Upper lobe of right lung (tissue), 1 donor: ENCODE measurements around the gene TMX1. TPM values are rescaled to one million over a fixed set of nuclear protein-coding genes. Genes with fewer than 3 reads are reported as not detected.

Experiments used
- ATAC-seq: fragments of 200-7000 bp; cut with Tn5 transposase; one replicate; pipeline ENCODE4 v1.9.1; 2020; ENCODE audit warnings: mild to moderate bottlenecking, moderate library complexity
- DNase-seq: peaks from one replicate; pipeline ENCODE4 v3.0.0-alpha.2; 2020
- H3K27ac ChIP-seq: fragments of 200-600 bp; one replicate; pipeline ENCODE4 v1.8.0; 2022
- H3K27me3 ChIP-seq: fragments of 200-600 bp; one replicate; pipeline ENCODE4 v1.8.0; 2022; ENCODE audit warnings: mild to moderate bottlenecking
- H3K36me3 ChIP-seq: fragments of 200-600 bp; one replicate; pipeline ENCODE4 v1.8.0; 2022
- H3K4me1 ChIP-seq: fragments of 200-600 bp; one replicate; pipeline ENCODE4 v1.8.0; 2022
- H3K4me3 ChIP-seq: fragments of 200-600 bp; one replicate; pipeline ENCODE4 v1.8.0; 2022; ENCODE audit warnings: mild to moderate bottlenecking
- H3K9me3 ChIP-seq: fragments of 200-600 bp; one replicate; pipeline ENCODE4 v1.8.0; 2022
- intact Hi-C: fragments of 100-400 bp; cut with DNase I; formaldehyde crosslinking; loops from one replicate; pipeline ENCODE4 v1.11.0; 2022
- long read RNA-seq: library from polyadenylated mRNA; unstranded; transcript quantifications from one replicate; pipeline ENCODE4 v2.0.0, GENCODE V29; 2021
- total RNA-seq: library from RNA; stranded (reverse); fragmentation: NEBNext Ultra II Directional; extraction: Animal tissue kit (Norgen Biotek cat#: 25700); gene quantifications from one replicate; pipeline ENCODE4 v1.2.1, GENCODE V29; 2021
- TF ChIP-seq, protein P1 (sequence below): fragments of 200-600 bp; IDR thresholded peaks from one replicate; pipeline ENCODE4 v1.8.0; 2022; ENCODE audit warnings: antibody characterized with exemption
- donor health status: DM: no; HTN: yes; CAD: no; lungs with severe emphysema.

TMX1 gene, protein sequence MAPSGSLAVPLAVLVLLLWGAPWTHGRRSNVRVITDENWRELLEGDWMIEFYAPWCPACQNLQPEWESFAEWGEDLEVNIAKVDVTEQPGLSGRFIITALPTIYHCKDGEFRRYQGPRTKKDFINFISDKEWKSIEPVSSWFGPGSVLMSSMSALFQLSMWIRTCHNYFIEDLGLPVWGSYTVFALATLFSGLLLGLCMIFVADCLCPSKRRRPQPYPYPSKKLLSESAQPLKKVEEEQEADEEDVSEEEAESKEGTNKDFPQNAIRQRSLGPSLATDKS
- 31.8 TPM for total RNA-seq
- long read RNA-seq, transcript TMX1-201 (8 exons, 3,995 nt) = major isoform, 111 of 119 reads
- long read RNA-seq, partial matches to known transcripts = 2 of 119 reads
- long read RNA-seq, other reads (novel, unspliced or antisense) = 6 of 119 reads

DNA sequence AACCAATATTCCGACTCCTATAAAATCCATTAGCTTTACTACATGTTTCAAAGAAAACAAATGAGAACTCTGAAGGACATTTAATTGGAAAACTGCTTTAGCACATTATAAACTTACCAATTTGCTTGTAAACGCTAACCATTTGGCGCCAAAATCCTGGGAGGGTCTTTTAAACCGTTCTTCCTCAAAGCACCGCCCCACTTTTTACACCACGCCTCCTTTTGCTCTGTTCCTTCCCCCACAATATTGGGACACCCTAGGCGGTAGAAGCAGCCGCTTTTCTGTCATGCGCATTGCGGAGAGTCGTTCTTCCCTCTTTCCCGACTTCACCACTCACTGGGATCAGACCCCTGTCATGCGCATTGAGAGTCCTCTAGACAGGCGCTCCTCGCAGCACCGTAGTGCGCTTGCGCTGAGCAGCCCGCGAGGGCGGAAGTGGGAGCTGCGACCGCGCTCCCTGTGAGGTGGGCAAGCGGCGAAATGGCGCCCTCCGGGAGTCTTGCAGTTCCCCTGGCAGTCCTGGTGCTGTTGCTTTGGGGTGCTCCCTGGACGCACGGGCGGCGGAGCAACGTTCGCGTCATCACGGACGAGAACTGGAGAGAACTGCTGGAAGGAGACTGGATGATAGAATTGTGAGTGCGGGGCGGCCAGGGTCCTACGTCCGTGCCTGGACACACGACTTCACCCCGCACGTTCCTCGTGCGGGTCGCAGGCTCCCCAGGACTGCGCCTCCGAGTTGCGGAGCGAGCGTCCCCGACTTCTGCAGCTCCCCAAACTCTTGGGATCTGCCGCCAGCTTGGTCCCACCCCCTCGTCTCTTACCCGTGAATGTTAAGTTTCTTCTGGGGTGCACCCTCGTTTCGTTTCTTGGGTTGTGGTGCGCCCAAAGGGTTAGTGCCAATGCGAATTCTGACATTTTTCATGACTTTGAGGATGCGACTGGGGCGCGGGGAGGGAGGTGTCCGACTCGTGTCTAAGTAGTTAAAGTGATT lies at the start of gene TMX1:
TSS of gene TMX1 (plus strand) at position 435 of the 991 bp plus-strand sequence. CDS start at position 481, 46 bp downstream.
- DNase-seq (peak; percentile 96), ATAC-seq (peak; percentile 99)
- intact Hi-C loops = no loop called here
- Histone ChIP-seq H3K36me3 (peaks cover 3% of the 10 kb centered on the region), H3K4me3 (peak within 1 kb of the TSS; percentile 92), H3K27ac (peak within 1 kb of the TSS; percentile 90), H3K27me3 (no peaks in the 10 kb centered on the region), H3K4me1 (peaks cover 20% of the 10 kb centered on the region), H3K9me3 (no peaks in the 10 kb centered on the region)
- TF ChIP-seq, protein P1, sequence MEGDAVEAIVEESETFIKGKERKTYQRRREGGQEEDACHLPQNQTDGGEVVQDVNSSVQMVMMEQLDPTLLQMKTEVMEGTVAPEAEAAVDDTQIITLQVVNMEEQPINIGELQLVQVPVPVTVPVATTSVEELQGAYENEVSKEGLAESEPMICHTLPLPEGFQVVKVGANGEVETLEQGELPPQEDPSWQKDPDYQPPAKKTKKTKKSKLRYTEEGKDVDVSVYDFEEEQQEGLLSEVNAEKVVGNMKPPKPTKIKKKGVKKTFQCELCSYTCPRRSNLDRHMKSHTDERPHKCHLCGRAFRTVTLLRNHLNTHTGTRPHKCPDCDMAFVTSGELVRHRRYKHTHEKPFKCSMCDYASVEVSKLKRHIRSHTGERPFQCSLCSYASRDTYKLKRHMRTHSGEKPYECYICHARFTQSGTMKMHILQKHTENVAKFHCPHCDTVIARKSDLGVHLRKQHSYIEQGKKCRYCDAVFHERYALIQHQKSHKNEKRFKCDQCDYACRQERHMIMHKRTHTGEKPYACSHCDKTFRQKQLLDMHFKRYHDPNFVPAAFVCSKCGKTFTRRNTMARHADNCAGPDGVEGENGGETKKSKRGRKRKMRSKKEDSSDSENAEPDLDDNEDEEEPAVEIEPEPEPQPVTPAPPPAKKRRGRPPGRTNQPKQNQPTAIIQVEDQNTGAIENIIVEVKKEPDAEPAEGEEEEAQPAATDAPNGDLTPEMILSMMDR = peak; percentile 10

DNA sequence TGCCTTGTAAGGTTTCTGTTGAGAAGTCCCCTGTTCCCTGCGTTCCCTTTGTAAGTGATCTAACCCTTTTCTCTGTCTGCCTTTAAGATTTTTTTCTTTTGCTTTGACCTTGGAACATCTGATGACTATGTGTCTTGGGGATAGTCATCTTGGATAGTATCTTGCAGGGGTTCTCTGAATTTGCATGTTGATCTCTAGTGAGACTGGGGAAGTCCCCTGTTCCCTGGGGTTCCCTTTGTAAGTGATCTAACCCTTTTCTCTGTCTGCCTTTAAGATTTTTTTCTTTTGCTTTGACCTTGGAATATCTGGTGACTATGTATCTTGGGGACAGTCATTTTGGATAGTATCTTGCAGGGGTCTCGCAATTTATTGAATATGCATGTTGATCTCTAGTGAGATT lies 38.2 kb upstream of the TMX1 start:
- no peak overlapping the region for H3K4me3 ChIP-seq
- intact Hi-C loops = no loop called here
- no peaks in the 10 kb centered on the region for H3K27me3 ChIP-seq
- no peak for DNase-seq
- H3K27ac ChIP-seq = no peak overlapping the region
- no peaks in the 10 kb centered on the region for H3K9me3 ChIP-seq
- ATAC-seq = no peak
- TF ChIP-seq, protein P1 = no peak
- H3K36me3 ChIP-seq = no peaks in the 10 kb centered on the region
- H3K4me1 ChIP-seq = no peaks in the 10 kb centered on the region

DNA sequence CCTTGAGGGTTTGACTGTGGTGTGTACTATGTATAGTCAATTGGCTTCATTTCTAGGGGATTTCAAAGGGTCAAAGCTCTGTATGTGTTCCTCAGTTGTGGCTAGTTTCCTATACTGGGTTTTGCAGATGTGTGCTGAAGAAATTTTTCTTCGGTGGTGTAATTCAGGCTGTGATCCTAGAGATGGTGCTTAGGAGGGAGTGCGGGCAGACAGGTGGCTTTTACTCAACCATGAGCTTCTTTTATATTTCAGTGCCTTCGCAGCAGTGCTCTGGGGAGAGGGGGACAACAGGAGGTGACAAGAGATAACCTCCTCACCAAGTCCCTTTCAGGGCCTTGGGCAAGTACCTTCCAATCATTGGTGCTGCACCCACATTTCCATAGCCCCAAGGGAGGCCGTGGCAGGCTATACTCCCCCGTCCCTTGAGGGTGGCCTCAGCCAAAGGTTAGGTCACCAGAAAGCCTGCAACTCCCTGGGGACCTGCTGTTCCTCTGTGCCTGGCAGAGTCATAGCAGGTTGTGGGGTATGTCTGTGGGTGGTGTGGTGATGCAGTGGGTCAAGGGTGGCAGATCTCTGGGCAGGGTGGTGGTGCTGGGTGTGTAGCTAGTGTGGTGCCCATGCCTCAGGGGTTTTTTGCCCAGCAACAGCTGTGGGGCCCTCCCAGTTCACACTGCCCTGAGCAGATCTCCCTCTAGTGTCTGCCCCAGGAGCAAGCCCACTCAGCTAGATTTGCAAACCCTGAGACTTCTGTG lies 37.0 kb upstream of the TMX1 start:
- Histone ChIP-seq H3K27ac (no peak overlapping the region), H3K9me3 (no peaks in the 10 kb centered on the region), H3K4me3 (no peak overlapping the region), H3K36me3 (no peaks in the 10 kb centered on the region), H3K4me1 (no peaks in the 10 kb centered on the region), H3K27me3 (peaks cover under 1% of the 10 kb centered on the region)
- ATAC-seq = peak; percentile 32
- TF ChIP-seq, protein P1 = no peak
- no peak for DNase-seq
- intact Hi-C loops = no loop called here

DNA sequence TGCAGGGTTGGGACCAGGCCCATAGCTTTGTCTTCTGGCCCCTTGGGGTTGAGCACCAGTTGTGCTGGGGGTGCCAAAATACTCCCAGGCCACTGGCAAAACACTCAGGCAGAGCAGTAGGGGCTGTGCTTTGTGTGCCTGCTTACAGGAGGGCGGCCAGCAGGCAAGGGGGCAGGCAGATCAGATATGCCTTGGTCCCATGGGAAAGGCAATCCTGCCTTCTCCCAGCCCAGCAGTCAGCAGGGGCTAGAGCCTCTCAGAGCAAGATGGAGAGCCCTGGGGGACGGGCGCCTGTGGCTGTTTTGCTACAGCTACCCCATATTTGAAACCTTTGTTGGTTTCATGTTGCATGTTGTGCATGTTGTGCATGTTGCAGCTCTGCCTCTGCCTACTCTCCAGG lies 36.2 kb upstream of the TMX1 start:
- Histone ChIP-seq H3K4me1 (no peaks in the 10 kb centered on the region), H3K27ac (no peak overlapping the region), H3K9me3 (no peaks in the 10 kb centered on the region), H3K27me3 (peaks cover 6% of the 10 kb centered on the region), H3K4me3 (no peak overlapping the region), H3K36me3 (no peaks in the 10 kb centered on the region)
- TF ChIP-seq, protein P1 = no peak
- DNase-seq (no peak), ATAC-seq (peak; percentile 16)
- intact Hi-C loops = no loop called here

DNA sequence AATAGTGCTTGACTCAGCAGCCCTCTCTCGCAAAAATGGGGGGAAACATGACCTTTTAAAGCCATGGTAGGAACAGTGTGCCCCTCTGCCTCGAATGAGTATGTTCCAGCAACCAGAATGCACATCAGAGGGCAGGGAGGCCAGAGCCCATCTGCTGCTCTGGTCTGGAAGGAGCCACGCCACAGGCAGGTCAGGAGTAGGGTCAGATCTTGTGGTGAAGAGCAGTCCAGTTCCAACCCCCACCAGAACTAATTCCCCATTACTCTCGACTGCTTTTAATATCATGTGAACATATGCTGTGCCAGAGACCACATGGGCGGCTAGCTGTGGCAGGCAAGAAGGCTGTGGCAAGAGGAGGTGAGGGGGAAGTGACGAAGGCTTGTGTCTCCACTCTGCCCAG lies 34.6 kb upstream of the TMX1 start:
- ATAC-seq = no peak

More for the DNA sequence above, 34.6 kb upstream of the TMX1 start:
- no peak for DNase-seq
- intact Hi-C loops = no loop called here
- Histone ChIP-seq H3K27ac (no peak overlapping the region), H3K4me1 (no peaks in the 10 kb centered on the region), H3K4me3 (no peak overlapping the region), H3K36me3 (no peaks in the 10 kb centered on the region), H3K9me3 (no peaks in the 10 kb centered on the region), H3K27me3 (peaks cover 6% of the 10 kb centered on the region)
- TF ChIP-seq, protein P1 = no peak
